Measurements from ENCODE around the gene ACACB. TPM values are rescaled to one million over a fixed set of nuclear protein-coding genes. Genes with fewer than 3 reads are reported as not detected.

ACACB gene
- total RNA-seq, 1 donor from 2014 or later = 27.7 TPM

DNA sequence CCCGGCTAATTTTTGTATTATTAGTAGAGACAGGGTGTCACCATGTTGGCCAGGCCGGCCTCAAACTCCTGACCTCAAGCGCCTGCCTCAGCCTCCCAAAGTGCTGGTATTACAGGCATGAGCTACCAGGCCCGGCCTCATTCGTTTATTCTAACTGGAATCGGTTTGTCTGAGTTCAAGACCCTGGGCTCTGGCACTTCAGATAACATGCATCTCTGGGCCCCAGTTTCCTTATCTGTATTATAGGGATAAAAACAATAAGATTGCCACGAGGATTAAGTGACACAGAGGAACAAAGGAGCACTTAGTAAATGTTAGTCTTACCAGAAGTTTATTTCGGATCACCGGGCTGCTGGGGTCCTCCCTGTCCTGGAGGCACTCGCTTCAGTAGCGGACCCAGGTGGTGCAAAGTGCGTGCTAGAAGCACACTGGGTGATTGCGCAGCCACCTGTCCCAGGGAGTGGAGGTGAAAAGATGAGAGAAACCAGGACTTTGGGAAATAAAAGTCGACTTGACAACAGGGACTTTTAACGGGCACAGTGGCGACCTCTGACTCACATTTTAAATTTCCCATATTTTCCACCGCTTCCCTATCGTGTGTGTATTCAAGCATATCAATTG, 37.5 kb downstream of the ACACB start:
- H3K4me1 ChIP-seq (ENCODE audit: control insufficient read depth in 3 of 3, insufficient read depth in 3 of 3, low read length in 3 of 3) = peaks cover 39 to 55% (median 43%) of the 10 kb centered on the region in 3 donors
- peak overlapping the region; percentile 61 to 74 (median 72) for H3K4me3 ChIP-seq (ENCODE audit: low read length in 3 of 3)
- H3K36me3 ChIP-seq (ENCODE audit: control insufficient read depth in 3 of 3, insufficient read depth in 3 of 3, low read length in 3 of 3) = peaks cover 0 to 3% (median 0%) of the 10 kb centered on the region in 3 donors
- peak overlapping the region; percentile 57 for H3K27ac ChIP-seq (ENCODE audit: low read depth, low read length)
- no peaks in the 10 kb centered on the region for H3K27me3 ChIP-seq (ENCODE audit: control insufficient read depth in 3 of 3, insufficient read depth in 3 of 3, low read length in 3 of 3)
- no peaks in the 10 kb centered on the region for H3K9me3 ChIP-seq (ENCODE audit: control insufficient read depth in 3 of 3, low read length in 3 of 3)
- peak overlapping the region; percentile 70 to 81 (median 78) for H3K9ac ChIP-seq (ENCODE audit: low read depth in 1 of 3, low read length in 3 of 3)

DNA sequence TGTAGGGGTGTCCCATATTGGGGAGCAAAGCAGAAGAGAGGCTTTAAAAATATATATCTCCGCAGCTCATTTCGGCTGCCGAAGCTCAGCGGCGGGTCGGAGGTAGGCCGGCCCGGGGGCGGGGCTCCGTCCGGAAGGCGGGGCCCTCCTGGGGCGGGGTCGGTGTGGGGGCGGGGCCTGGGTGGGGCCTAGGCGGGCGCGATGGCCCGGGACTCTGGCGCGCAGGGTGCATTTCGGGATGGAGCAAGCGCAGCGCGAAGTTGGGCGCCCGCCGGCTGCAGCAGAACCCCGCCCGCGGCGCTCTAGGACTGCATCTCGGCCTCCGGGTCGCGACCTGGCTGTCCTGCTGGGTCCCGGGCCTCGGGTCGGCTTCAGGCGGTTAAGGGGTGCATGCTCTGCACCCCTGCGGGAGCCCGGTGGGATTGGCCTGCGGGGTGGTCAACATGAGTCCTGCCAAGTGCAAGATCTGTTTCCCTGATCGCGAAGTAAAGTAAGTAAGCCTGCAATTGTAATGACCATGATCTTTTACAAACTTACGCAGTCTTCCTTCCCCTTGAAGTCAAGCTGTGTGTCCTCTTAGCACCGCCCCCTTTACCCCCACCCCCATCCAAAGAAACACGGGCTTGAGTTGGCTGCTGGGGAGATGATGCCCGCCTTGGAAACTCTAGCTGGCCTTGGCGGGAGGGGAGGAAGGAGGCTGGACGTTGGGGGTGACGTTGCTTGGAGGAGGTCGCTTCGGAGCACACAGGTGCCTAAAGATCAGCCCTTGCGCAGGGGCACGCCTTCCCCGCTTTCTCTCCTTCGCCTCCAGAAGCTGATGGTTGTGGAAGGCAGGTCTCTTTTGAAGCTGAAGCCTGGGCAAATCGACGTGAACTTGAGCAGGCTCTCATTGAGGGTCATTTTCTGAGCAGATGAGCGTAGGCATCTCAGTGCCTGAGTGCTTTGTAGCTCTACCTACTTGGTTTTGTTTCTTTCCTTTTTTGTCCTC, 38.4 kb downstream of the ACACB start:
- H3K9me3 ChIP-seq (ENCODE audit: control insufficient read depth in 3 of 3, low read length in 3 of 3) = no peaks in the 10 kb centered on the region
- H3K9ac ChIP-seq (ENCODE audit: low read depth in 1 of 3, low read length in 3 of 3) = peak overlapping the region; percentile 70 to 86 (median 81)
- peak overlapping the region; percentile 72 for H3K27ac ChIP-seq (ENCODE audit: low read depth, low read length)
- peak overlapping the region; percentile 81 to 87 (median 85) for H3K4me3 ChIP-seq (ENCODE audit: low read length in 3 of 3)
- no peaks in the 10 kb centered on the region for H3K36me3 ChIP-seq (ENCODE audit: control insufficient read depth in 3 of 3, insufficient read depth in 3 of 3, low read length in 3 of 3)
- H3K4me1 ChIP-seq (ENCODE audit: control insufficient read depth in 3 of 3, insufficient read depth in 3 of 3, low read length in 3 of 3) = peaks cover 35 to 57% (median 44%) of the 10 kb centered on the region in 3 donors
- no peaks in the 10 kb centered on the region for H3K27me3 ChIP-seq (ENCODE audit: control insufficient read depth in 3 of 3, insufficient read depth in 3 of 3, low read length in 3 of 3)

DNA sequence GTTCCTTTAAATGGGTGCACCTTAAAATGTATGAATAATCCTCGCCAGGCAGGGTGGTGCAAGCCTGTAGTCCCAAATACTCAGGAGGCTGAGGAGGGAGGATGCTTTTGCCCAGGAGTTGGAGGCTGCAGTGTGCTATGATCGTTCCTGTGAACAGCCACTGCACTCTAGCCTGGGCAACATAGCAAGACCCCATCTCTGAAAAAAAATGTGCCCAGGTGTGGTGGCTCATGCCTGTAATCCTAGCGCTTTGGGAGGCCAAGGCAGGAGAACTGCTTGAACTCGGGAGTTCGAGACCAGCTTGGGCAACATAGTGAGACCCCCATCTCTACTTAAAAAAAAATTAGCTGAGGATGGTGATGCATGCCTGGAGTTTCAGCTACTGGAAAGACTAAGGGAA, 39.6 kb downstream of the ACACB start:
- H3K36me3 ChIP-seq (ENCODE audit: control insufficient read depth in 3 of 3, insufficient read depth in 3 of 3, low read length in 3 of 3) = no peaks in the 10 kb centered on the region
- H3K4me1 ChIP-seq (ENCODE audit: control insufficient read depth in 3 of 3, insufficient read depth in 3 of 3, low read length in 3 of 3) = peaks cover 45 to 60% (median 54%) of the 10 kb centered on the region in 3 donors
- no peaks in the 10 kb centered on the region for H3K9me3 ChIP-seq (ENCODE audit: control insufficient read depth in 3 of 3, low read length in 3 of 3)
- H3K27me3 ChIP-seq (ENCODE audit: control insufficient read depth in 3 of 3, insufficient read depth in 3 of 3, low read length in 3 of 3) = no peaks in the 10 kb centered on the region
- no peak overlapping the region for H3K4me3 ChIP-seq (ENCODE audit: low read length in 3 of 3)
- H3K9ac ChIP-seq (ENCODE audit: low read depth in 1 of 3, low read length in 3 of 3) = no peak overlapping the region
- H3K27ac ChIP-seq (ENCODE audit: low read depth, low read length) = no peak overlapping the region

DNA sequence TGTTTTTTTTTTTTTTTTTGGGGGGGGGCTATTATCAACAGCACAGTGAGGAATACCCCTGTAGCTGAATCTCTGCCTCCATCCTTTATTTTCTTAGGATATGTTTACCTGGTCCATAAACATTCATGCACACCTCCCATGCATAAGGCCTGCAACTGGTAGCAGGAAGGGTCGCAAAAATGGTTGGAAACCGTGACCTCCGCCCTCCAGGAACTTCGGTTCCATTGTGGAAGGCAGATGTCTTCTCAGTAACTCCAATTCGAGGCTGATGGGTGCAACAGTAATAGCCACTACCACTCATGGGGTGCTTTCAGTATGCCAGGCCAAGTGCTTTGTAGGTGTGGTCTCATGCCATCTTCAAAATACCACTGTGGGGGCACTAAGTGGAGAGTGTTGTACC, 40.2 kb downstream of the ACACB start:
- H3K27ac ChIP-seq (ENCODE audit: low read depth, low read length) = no peak overlapping the region
- peaks cover 47 to 61% (median 56%) of the 10 kb centered on the region in 3 donors for H3K4me1 ChIP-seq (ENCODE audit: control insufficient read depth in 3 of 3, insufficient read depth in 3 of 3, low read length in 3 of 3)
- no peaks in the 10 kb centered on the region for H3K36me3 ChIP-seq (ENCODE audit: control insufficient read depth in 3 of 3, insufficient read depth in 3 of 3, low read length in 3 of 3)
- H3K9me3 ChIP-seq (ENCODE audit: control insufficient read depth in 3 of 3, low read length in 3 of 3) = no peaks in the 10 kb centered on the region
- H3K27me3 ChIP-seq (ENCODE audit: control insufficient read depth in 3 of 3, insufficient read depth in 3 of 3, low read length in 3 of 3) = no peaks in the 10 kb centered on the region
- H3K4me3 ChIP-seq (ENCODE audit: low read length in 3 of 3) = no peak overlapping the region
- no peak overlapping the region for H3K9ac ChIP-seq (ENCODE audit: low read depth in 1 of 3, low read length in 3 of 3)

DNA sequence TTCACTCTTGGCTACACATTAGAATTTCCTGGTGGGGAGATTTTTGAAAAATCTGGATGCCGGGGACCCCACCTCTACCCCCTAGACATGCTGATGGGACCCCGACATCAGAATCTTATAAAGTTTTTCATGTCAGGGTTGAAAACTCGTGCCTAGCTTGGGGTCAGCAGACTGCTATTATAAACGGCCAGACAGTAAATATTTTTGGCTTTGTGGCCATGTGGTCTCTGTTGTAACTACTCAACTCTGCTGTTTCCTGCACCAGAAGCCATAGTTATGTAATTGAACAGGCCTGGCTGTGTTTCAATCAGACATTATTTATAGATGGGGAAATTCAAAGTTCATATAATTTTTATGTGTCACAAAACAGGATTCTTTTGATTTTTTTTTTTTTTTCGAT, 41.6 kb downstream of the ACACB start:
- Histone ChIP-seq H3K27me3 (ENCODE audit: control insufficient read depth in 3 of 3, insufficient read depth in 3 of 3, low read length in 3 of 3) (no peaks in the 10 kb centered on the region), H3K9ac (ENCODE audit: low read depth in 1 of 3, low read length in 3 of 3) (peak overlapping the region in 1 of 3 donors; percentile 20), H3K9me3 (ENCODE audit: control insufficient read depth in 3 of 3, low read length in 3 of 3) (no peaks in the 10 kb centered on the region), H3K27ac (ENCODE audit: low read depth, low read length) (peak overlapping the region; percentile 62), H3K4me1 (ENCODE audit: control insufficient read depth in 3 of 3, insufficient read depth in 3 of 3, low read length in 3 of 3) (peaks cover 47 to 66% (median 61%) of the 10 kb centered on the region in 3 donors), H3K36me3 (ENCODE audit: control insufficient read depth in 3 of 3, insufficient read depth in 3 of 3, low read length in 3 of 3) (no peaks in the 10 kb centered on the region), H3K4me3 (ENCODE audit: low read length in 3 of 3) (peak overlapping the region in 1 of 3 donors; percentile 36)

DNA sequence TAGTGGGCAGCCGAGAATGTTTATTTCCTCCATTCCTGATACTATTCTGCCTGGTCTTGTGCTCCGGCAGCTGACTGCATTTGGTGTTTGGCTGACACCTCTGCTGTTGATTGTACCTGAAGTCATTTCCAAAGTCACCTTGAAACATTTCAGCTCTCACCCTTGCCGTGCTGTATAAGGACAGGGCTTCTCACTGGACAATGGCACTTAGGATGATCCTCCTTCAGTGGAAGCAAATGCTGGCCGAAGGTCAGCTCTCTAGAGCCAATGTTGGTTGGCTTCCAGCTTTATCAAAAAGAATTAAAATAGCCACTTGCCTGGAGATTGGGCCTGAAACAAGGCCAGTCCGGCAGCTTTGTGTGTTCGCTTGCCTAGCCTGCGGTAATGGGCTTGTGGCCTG, 44.0 kb downstream of the ACACB start:
- Histone ChIP-seq H3K4me3 (ENCODE audit: low read length in 3 of 3) (peak overlapping the region in 2 of 3 donors; percentile 5 to 31), H3K27ac (ENCODE audit: low read depth, low read length) (peak overlapping the region; percentile 33), H3K36me3 (ENCODE audit: control insufficient read depth in 3 of 3, insufficient read depth in 3 of 3, low read length in 3 of 3) (peaks cover 0 to 9% (median 5%) of the 10 kb centered on the region in 3 donors), H3K9ac (ENCODE audit: low read depth in 1 of 3, low read length in 3 of 3) (peak overlapping the region in 2 of 3 donors; percentile 10 to 54), H3K27me3 (ENCODE audit: control insufficient read depth in 3 of 3, insufficient read depth in 3 of 3, low read length in 3 of 3) (no peaks in the 10 kb centered on the region), H3K4me1 (ENCODE audit: control insufficient read depth in 3 of 3, insufficient read depth in 3 of 3, low read length in 3 of 3) (peaks cover 35 to 48% (median 48%) of the 10 kb centered on the region in 3 donors), H3K9me3 (ENCODE audit: control insufficient read depth in 3 of 3, low read length in 3 of 3) (no peaks in the 10 kb centered on the region)

DNA sequence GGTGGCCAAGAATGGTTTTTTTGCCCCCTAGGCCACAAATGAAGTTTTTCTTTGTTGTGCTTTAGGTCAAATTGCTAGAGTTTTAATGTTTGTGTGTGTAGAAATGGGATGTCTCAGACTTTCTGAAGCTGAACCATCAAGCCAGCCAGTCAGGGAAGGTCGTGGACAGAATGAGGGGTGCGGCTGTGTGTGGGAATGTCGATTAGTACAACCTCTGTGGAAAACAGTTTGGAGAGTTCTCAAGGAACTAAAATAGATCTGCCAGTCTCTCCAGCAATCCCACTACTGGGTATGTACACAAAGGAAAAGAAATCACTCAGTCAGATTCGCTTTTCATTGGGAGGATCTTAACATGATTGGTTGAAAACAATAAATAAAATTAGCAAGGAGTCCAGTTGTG, 44.5 kb downstream of the ACACB start:
- Histone ChIP-seq H3K36me3 (ENCODE audit: control insufficient read depth in 3 of 3, insufficient read depth in 3 of 3, low read length in 3 of 3) (peaks cover 0 to 9% (median 5%) of the 10 kb centered on the region in 3 donors), H3K9ac (ENCODE audit: low read depth in 1 of 3, low read length in 3 of 3) (peak overlapping the region in 2 of 3 donors; percentile 10 to 54), H3K9me3 (ENCODE audit: control insufficient read depth in 3 of 3, low read length in 3 of 3) (no peaks in the 10 kb centered on the region), H3K27me3 (ENCODE audit: control insufficient read depth in 3 of 3, insufficient read depth in 3 of 3, low read length in 3 of 3) (no peaks in the 10 kb centered on the region), H3K4me3 (ENCODE audit: low read length in 3 of 3) (peak overlapping the region in 2 of 3 donors; percentile 5 to 14), H3K27ac (ENCODE audit: low read depth, low read length) (peak overlapping the region; percentile 33), H3K4me1 (ENCODE audit: control insufficient read depth in 3 of 3, insufficient read depth in 3 of 3, low read length in 3 of 3) (peaks cover 32 to 44% (median 44%) of the 10 kb centered on the region in 3 donors)

DNA sequence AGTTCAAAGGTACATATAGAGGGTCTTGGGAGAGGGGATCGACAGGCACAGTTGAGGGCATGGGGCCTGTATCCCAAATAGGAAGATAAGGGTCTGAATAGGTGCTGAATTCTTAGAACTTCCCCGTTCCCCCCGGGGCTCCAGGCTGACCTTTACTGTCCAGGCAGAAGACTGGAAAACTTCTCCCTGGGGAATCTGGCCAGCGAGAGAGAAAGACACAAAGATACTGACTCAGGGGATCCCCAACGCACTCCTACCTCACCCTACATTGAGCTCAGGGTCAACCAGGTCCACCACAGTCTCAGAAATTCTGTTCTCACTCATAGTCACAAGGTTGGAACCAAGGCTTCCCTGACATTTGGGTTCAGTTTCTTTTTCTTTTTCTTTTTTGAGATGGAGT, 46.2 kb downstream of the ACACB start:
- Histone ChIP-seq H3K27ac (ENCODE audit: low read depth, low read length) (no peak overlapping the region), H3K9ac (ENCODE audit: low read depth in 1 of 3, low read length in 3 of 3) (no peak overlapping the region), H3K4me1 (ENCODE audit: control insufficient read depth in 3 of 3, insufficient read depth in 3 of 3, low read length in 3 of 3) (peaks cover 20 to 32% (median 31%) of the 10 kb centered on the region in 3 donors), H3K4me3 (ENCODE audit: low read length in 3 of 3) (no peak overlapping the region), H3K27me3 (ENCODE audit: control insufficient read depth in 3 of 3, insufficient read depth in 3 of 3, low read length in 3 of 3) (no peaks in the 10 kb centered on the region), H3K9me3 (ENCODE audit: control insufficient read depth in 3 of 3, low read length in 3 of 3) (no peaks in the 10 kb centered on the region), H3K36me3 (ENCODE audit: control insufficient read depth in 3 of 3, insufficient read depth in 3 of 3, low read length in 3 of 3) (peaks cover 8 to 15% (median 12%) of the 10 kb centered on the region in 3 donors)

DNA sequence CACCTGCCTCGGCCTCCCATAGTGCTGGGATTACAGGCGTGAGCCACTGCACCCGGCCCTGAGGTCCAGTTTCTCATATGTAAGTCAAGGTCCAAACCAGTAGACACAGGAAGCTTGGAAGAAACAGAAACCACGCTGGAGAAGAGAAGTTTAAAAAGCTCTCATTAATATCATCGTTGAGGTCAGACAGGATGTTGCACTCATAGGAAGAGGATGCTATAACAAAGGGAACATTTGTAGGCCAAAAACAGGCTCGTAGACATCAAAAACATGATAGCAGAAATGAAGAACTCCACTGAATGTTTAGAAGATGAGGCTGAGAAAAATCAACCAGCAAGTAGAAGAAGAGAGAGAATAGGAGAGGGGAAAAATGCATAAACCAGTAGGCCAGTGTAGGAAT, 46.8 kb downstream of the ACACB start:
- H3K27ac ChIP-seq (ENCODE audit: low read depth, low read length) = no peak overlapping the region
- peaks cover 14 to 21% (median 18%) of the 10 kb centered on the region in 3 donors for H3K36me3 ChIP-seq (ENCODE audit: control insufficient read depth in 3 of 3, insufficient read depth in 3 of 3, low read length in 3 of 3)
- no peaks in the 10 kb centered on the region for H3K9me3 ChIP-seq (ENCODE audit: control insufficient read depth in 3 of 3, low read length in 3 of 3)
- H3K4me3 ChIP-seq (ENCODE audit: low read length in 3 of 3) = no peak overlapping the region
- peaks cover 13 to 28% (median 26%) of the 10 kb centered on the region in 3 donors for H3K4me1 ChIP-seq (ENCODE audit: control insufficient read depth in 3 of 3, insufficient read depth in 3 of 3, low read length in 3 of 3)
- H3K9ac ChIP-seq (ENCODE audit: low read depth in 1 of 3, low read length in 3 of 3) = no peak overlapping the region
- H3K27me3 ChIP-seq (ENCODE audit: control insufficient read depth in 3 of 3, insufficient read depth in 3 of 3, low read length in 3 of 3) = no peaks in the 10 kb centered on the region
